NOMO-1 (cell line): ENCODE data around the gene TNNC2.
"Not testable (repeated sequence)": the region's sequence is repeated elsewhere in the genome, so short reads cannot be mapped to it uniquely, and the experiment has no call there.

ENCODE experiments used
- DNase-seq, 2 experiments: peaks; one replicate each; lab custom pipeline; 2025; ENCODE audit not compliant: unreplicated experiment in 2 of 2; lab: John Stamatoyannopoulos, UW

TNNC2 gene

DNA sequence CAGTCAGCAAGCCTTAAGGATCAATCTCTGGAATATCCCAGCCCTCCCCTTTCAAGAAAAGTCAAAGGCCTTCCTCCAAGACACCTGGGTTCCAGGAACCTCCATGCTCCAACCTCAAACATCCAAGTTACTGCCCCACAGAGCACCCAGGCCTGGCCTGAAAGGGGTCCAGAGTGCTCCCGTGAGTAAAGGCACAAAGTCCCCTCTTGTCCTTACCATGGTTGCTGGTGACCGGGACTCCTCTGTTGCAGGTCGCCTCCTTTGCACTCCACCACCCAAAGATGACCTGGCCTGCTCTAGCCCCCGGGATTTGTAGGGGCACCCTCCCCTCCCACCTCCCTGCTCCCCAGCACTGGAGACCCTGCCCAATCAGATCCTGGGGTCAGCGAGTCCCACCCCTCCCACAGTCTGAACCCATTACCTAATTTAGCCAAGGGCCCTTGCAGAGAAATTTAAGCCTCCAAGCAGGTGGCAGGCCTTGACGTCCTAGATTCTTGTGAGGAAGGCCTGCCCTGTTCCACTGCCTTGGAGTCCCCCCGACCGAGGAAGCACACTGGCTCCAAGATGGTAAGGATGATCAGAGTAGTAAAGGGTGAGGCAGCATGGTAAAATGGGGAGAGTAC, at the start of gene TNNC2:
TNNC2 (minus strand) TSS at position 283 of the 623 bp plus-strand sequence; CDS start at position 219, 64 bp downstream.
- no peak for DNase-seq

DNA sequence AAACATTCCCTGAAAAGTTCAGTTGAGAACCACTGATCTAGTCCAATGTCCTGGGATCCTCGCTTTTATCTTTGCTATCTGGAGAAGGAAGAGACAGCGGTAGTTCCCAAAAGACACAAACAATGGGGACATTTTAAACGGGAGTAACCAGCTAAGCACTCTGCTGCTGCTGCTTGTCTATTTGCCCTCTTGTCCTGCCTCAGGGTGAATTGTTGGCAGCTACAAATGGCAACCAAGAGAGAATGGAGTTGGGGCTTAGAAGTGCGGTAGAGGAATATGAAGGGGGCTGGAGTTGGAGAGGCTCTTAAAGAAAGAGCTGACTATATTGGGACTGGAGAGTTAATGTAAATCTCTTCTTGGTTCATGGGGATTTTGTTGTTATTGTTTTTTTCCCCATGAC, 47.5 kb upstream of the TNNC2 start:
- no peak for DNase-seq

DNA sequence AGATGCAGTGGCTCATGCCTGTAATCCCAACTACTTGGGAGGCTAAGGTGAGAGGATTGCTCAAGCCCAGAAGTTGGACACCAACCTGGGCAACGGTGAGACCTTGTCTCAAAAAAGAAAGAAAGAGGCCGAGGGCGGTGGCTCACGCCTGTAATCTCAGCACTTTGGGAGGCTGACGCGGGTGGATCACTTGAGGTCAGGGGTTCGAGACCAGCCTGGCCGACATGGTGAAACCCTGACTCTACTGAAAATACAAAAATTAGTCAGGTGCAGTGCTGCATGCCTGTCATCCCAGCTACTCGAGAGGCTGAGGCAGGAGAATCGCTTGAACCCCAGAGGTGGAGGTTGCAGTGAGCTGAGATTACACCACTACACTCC, 47.0 kb upstream of the TNNC2 start:
- not testable (repeated sequence) for DNase-seq

DNA sequence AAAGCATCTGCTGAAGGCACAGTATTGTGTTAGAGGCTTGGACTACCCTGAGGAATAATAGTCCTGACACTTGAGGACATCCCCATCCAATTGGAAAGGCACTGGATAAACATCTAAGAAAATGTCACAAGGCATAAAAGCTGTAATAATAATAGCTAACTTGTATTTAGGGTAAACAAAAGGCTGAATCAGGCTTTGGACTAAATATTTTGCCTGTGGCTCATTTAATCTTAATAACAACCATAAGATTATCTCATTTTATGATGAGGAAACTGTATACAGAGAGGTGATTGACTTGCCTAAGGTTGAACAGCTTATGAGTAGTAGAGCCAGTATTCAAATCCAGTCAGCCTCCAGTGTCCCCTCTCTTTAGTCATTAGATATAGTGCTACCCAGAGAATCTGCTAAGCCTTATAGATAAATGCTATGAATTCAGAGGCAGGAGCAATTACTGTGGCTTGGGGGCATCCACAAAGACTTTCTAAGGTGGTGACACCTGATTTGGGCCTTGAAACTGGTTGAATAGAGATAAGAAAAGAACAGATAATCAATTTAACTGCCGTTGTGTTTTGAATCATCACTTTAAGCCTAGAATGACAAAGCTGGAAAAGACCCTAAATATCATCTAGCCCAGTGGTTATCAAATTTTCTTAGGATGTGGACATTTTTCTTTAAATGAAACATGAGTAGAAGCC, 46.4 kb upstream of the TNNC2 start:
- no peak for DNase-seq

DNA sequence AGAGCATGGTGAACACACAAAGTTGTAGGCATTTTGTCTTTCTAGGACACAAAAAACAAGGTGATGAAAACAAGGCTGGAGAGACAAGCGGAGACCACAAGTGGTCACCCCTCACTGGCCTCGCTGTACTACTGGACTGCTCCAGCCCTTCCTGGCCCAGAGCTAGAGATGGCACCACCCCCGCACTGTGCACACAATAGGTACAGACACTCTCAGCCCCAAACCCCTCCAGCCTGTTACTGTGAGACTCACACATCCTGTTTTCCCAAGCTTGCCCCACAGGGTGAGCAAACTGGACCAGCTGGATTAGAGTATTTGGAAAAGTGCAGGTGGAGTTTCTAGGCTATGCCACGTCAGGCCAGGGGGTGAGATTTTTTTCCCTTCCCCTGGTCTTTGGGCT, 45.5 kb upstream of the TNNC2 start:
- no peak for DNase-seq

DNA sequence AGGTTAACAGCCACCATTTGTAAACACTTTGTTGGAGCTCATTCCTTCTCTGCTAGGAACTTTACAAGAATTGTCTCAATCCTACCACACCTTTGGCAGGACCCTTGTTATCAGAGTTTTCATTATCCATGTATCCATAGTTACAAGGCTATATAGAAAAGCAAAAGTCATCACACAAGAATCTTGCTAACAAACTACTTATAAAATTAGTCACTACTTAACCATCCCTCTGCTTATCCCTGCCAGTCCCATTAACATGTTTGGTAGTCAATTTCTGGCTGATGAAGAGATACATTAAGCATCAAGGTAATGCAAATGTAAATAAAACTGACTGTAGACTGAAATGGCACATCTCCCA, 40.7 kb upstream of the TNNC2 start:
- no peak for DNase-seq

DNA sequence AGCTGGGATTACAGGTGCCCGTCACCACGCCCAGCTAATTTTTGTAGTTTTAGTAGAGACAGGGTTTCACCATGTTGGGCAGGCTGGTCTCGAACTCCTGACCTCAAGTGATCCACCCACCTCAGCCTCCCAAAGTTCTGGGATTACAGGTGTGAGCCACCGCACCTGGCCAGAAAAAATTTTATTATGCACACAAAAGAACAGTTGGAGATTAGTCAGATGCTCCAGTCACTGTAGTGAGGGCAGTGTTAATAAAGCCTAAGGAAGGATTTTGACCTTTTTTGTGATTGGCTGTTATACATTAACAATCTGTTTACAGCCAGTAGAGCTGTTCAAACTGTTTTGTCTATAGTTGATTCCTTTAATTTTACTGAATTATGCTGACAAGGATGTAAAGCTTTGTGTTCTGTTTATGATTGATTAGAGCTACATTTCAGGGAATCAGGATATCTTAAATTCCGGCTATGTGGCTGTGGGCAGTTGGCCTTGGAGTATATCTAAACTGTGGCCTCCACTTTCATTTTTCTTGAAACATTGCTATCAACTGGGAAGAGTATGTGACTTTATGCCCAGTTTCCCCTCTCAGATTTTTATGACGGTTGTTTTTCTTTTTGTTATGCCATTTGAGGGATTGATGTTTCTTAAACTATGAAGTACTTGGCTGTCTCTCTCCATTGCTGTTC, 40.2 kb upstream of the TNNC2 start:
- no peak for DNase-seq

- no peak for DNase-seq
Measured at GRCh38 chr20:45866454-45866853, 39.3 kb upstream of the TNNC2 start.

- DNase-seq = no peak
Measured at GRCh38 chr20:45863543-45864470, 36.7 kb upstream of the TNNC2 start.

- DNase-seq = no peak
Measured at GRCh38 chr20:45861221-45862075, 34.3 kb upstream of the TNNC2 start.

DNA sequence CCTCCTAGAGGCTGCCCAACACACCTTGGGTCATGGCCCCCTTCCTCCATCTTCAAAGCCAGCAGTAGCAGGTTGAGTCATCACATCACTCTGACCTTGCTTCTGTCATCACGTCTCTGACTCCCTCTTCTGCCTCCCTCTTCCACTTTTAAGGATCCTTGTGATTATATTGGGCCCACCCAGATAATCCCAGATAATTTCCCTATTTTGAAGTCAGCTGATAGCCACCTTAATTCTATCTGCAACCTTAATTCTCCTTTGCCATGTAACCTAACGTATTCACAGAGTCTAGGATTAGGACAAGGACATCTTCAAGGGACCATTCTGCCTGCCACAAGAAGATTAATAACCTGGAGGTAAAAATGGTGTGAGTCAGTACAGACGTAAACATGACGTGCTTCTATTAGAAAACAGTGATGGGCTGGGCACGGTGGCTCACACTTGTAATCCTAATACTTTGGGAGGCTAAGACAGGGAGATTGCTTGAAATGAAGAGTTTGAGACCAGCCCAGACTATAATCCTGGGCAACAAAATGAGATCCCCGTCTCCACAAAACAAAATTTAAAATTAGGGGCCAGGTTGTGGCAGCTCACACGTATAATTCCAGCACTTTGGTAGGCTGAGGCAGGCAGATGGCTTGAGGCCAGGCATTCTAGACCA, 33.6 kb upstream of the TNNC2 start:
- DNase-seq = no peak

GRCh38 chr20:45859916-45860315, 32.8 kb upstream of the TNNC2 start:
- DNase-seq = no peak

- DNase-seq = peak; percentile 46 to 68
Measured at GRCh38 chr20:45857882-45858216, 30.7 kb upstream of the TNNC2 start.

GRCh38 chr20:45857114-45857881, 30.2 kb upstream of the TNNC2 start, which contains the start of the genes ACOT8 and ZSWIM3:
ACOT8 (minus strand) TSS chr20:45857392; CDS start chr20:45857315, 77 bp downstream.
ZSWIM3 (plus strand) TSS chr20:45857614; CDS start chr20:45857826, 212 bp downstream.
- DNase-seq = peak; percentile 98 to 99

GRCh38 chr20:45853484-45853883, 26.4 kb upstream of the TNNC2 start:
- DNase-seq = no peak

DNA sequence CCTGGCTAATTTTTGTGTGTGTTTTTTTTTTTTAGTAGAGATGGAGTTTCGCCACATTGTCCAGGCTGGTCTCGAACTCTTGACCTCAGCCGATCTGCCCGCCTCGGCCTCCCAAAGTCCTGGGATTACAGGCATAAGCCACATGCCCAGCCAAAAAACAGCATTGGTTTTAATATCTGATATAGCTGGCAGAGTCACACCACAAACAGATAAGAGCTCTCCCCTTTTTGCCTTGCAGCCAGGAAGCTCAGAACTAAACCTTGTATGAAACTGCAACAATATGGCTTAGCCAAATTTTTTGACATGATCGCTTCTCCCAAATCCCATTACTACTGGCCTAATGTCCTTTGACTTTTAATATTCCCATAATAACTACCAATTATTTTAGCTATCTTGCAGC, 25.2 kb upstream of the TNNC2 start:
- no peak for DNase-seq

GRCh38 chr20:45851501-45851900, 24.4 kb upstream of the TNNC2 start:
- DNase-seq = no peak

GRCh38 chr20:45850926-45851325, 23.8 kb upstream of the TNNC2 start:
- no peak for DNase-seq

GRCh38 chr20:45850238-45850637, 23.1 kb upstream of the TNNC2 start:
- DNase-seq = no peak
